ENCODE data around the gene LRRIQ3.

LRRIQ3 gene

DNA sequence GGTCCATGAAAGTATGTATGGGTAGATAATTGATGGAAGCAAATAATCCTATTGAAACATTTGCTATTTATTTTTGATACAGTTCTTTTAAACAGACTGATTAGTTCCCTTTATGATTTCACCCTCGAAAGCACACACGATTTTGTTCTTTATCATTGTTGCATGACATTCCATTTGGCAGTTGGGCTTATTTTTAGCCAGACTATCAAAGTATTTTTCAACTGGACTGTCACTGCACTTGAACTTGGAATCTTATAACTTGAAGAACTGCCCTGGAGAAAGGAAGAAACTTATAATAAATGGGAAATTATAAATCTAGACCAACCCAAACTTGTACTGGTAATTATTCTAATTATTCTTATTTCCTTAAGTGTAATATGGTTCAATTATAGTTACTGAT lies 37.2 kb upstream of the LRRIQ3 start, which contains the start of gene TNNI3K:
Gene TNNI3K, plus strand, starts transcription at position 235 of the 400 bp plus-strand sequence. Its CDS starts 65 bp downstream, at position 300.
- no peak for TF ChIP-seq CTCF (conservative IDR thresholded peaks at IDR 0.05; ENCODE audit: low read depth, low read length)
- no peak within 1 kb of the TSS for H3K4me3 ChIP-seq (ENCODE audit: low read length)
- DNase-seq (ENCODE audit: low read depth): no peak

GRCh38 chr1:74223453-74223852 lies 25.5 kb upstream of the LRRIQ3 start:
- no peak for DNase-seq (ENCODE audit: low read depth)
- no peak for TF ChIP-seq CTCF (conservative IDR thresholded peaks at IDR 0.05; ENCODE audit: low read depth, low read length)
- no peak overlapping the region for H3K4me3 ChIP-seq (ENCODE audit: low read length)

GRCh38 chr1:74222701-74223100 lies 24.7 kb upstream of the LRRIQ3 start:
- no peak overlapping the region for H3K4me3 ChIP-seq (ENCODE audit: low read length)
- TF ChIP-seq CTCF (conservative IDR thresholded peaks at IDR 0.05; ENCODE audit: low read depth, low read length): no peak
- DNase-seq (ENCODE audit: low read depth): no peak

DNA sequence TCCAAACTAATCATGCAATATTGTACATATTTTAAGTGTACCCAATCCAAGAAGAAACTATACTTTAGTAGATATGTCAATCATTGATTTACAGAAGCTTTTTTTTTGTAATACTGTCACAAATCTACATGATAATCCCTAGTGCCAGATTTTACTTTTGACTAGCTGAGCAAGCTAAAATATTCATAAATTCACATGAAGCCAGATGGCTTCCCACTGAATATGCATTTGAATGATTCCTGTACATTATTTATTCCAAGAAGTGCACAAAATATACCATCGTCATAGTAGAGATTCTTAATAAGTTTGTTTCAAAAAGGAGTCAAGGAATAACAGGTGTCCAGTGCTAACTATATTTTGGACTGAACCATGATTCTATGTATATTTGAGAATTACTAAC lies 17.3 kb upstream of the LRRIQ3 start:
- DNase-seq (ENCODE audit: low read depth): no peak
- no peak overlapping the region for H3K4me3 ChIP-seq (ENCODE audit: low read length)
- TF ChIP-seq CTCF (conservative IDR thresholded peaks at IDR 0.05; ENCODE audit: low read depth, low read length): no peak

DNA sequence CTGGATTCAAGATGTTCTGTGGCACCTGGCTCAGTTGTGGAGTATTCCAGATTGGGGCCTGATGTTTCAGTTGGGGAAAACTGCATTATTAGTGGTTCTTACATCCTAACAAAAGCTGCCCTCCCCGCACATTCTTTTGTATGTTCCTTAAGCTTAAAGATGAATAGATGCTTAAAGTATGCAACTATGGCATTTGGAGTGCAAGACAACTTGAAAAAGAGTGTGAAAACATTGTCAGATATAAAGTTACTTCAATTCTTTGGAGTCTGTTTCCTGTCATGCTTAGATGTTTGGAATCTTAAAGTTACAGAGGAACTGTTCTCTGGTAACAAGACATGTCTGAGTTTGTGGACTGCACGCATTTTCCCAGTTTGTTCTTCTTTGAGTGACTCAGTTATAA lies 7.3 kb upstream of the LRRIQ3 start:
- DNase-seq (ENCODE audit: low read depth): no peak
- no peak for TF ChIP-seq CTCF (conservative IDR thresholded peaks at IDR 0.05; ENCODE audit: low read depth, low read length)
- H3K4me3 ChIP-seq (ENCODE audit: low read length): no peak overlapping the region

DNA sequence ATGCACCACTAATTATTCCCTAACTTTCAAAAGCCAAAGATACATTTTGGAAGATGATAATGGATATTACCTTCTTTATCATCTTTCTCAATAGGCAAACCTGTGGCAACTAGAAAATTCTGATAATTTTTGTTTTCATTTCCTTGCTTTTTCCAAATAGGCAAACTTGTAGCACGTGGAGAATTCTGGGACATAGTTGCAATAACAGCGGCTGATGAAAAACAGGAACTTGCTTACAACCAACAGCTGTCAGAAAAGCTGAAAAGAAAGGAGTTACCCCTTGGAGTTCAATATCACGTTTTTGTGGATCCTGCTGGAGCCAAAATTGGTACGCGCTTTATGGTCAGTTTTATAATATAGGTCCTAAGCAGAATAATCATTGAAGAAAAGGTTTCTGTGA lies 1.5 kb upstream of the LRRIQ3 start:
- no peak for TF ChIP-seq CTCF (conservative IDR thresholded peaks at IDR 0.05; ENCODE audit: low read depth, low read length)
- no peak for DNase-seq (ENCODE audit: low read depth)
- H3K4me3 ChIP-seq (ENCODE audit: low read length): no peak overlapping the region

- no peak for DNase-seq (ENCODE audit: low read depth)
- H3K4me3 ChIP-seq (ENCODE audit: low read length): peak overlapping the region; percentile 89
- no peak for TF ChIP-seq CTCF (conservative IDR thresholded peaks at IDR 0.05; ENCODE audit: low read depth, low read length)
Observed at GRCh38 chr1:74197255-74197654, 721 bp downstream of the LRRIQ3 start.
